ENCODE results near the gene NACC2.

NACC2 gene

DNA sequence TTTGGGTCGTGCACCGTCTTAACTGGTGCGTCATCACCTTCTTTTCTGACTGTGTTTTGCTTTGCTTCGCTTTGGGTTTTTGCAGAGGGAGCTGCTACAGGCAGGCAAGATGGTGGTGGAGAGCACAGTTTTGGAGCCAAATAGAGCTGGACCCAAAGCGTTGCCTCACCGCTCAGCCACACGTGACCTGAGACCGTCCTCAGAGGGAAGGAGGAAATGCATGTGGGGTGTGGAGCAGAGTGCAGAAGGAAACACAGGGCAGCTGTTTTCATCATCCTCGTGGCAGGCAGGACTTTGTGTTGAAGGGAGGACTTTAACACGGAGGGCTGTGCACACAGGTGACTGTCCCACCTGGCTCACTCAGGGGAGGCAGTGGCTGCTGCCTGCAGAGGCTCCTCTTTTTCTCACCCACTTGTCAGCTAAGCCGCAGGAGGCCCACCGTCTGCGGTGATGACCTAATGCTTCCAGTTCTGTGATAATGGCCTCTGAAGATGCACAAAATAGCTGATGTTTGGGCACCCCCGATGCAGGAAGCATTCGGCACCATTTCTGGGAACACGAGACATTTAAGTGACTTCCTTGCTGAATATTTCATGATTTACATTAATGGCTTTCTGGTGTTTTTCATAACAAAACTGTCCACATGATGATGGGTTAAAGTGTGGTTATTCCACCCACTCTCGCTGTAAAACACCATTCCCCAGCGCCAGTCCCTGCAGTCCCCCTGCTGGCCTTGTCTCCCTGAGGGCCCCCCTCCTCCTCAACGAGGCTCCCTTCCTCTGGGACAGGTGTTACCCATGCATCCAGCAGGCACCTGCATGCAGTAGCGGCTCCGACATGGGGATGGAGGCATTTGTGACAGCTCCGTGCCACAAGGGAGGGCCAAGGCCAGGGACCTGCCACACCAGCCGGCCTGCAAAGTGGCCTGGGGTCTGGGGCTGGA is 121.5 kb downstream of the NACC2 start:
- no peak overlapping the region for H3K4me2 ChIP-seq (ENCODE audit: low read depth, low read length, poor library complexity, severe bottlenecking)
- TF ChIP-seq EZH2phosphoT487 (IDR thresholded peaks at IDR 0.05; ENCODE audit: borderline replicate concordance), result no peak
- TF ChIP-seq, protein P1, sequence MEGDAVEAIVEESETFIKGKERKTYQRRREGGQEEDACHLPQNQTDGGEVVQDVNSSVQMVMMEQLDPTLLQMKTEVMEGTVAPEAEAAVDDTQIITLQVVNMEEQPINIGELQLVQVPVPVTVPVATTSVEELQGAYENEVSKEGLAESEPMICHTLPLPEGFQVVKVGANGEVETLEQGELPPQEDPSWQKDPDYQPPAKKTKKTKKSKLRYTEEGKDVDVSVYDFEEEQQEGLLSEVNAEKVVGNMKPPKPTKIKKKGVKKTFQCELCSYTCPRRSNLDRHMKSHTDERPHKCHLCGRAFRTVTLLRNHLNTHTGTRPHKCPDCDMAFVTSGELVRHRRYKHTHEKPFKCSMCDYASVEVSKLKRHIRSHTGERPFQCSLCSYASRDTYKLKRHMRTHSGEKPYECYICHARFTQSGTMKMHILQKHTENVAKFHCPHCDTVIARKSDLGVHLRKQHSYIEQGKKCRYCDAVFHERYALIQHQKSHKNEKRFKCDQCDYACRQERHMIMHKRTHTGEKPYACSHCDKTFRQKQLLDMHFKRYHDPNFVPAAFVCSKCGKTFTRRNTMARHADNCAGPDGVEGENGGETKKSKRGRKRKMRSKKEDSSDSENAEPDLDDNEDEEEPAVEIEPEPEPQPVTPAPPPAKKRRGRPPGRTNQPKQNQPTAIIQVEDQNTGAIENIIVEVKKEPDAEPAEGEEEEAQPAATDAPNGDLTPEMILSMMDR (conservative IDR thresholded peaks at IDR 0.05; ENCODE audit: low read length), result no peak
- no peaks in the 10 kb centered on the region for H3K27me3 ChIP-seq (ENCODE audit: insufficient read depth, low read length, poor library complexity, severe bottlenecking)
- no peaks in the 10 kb centered on the region for H3K9me2 ChIP-seq (replicated peaks; ENCODE audit: low read depth, low read length)
- peaks cover 9% of the 10 kb centered on the region for H3K79me2 ChIP-seq (ENCODE audit: insufficient read depth, low read length)
- H3K4me1 ChIP-seq (ENCODE audit: insufficient read depth, low read length, poor library complexity, severe bottlenecking), result peaks cover 30% of the 10 kb centered on the region
- H3K36me3 ChIP-seq (ENCODE audit: insufficient read depth, low read length), result no peaks in the 10 kb centered on the region
- H3K9me3 ChIP-seq (ENCODE audit: insufficient read depth, low read depth, low read length), result no peaks in the 10 kb centered on the region
- H2AFZ ChIP-seq (ENCODE audit: low read length), result no peak overlapping the region
- H3K4me3 ChIP-seq (ENCODE audit: low read length, poor library complexity, severe bottlenecking), result no peak overlapping the region
- no peak overlapping the region for H3K9ac ChIP-seq (ENCODE audit: low read depth, low read length, poor library complexity, severe bottlenecking)
- H4K20me1 ChIP-seq (ENCODE audit: insufficient read depth, low read length, poor library complexity, severe bottlenecking), result no peaks in the 10 kb centered on the region
- H3F3A ChIP-seq (ENCODE audit: low read depth), result peaks cover 1% of the 10 kb centered on the region

DNA sequence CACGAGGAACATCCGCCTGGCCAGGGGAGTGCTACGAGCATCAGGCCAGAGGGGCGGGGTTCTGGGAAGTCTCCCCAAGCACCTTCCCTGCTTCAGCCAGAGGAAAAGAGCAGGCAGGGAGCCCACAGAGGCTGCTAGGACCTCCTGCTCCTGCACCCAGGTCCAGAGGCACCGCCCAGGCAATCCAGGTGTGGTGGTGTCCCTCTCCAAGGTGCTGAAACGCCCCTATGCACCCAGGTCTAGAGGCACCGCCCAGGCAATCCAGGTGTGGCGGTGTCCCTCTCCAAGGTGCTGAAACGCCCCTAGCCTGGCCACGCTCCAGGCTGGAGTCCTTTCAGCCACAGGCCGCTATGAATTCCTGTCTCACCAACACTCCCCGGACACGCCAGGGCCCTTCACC is 123.2 kb downstream of the NACC2 start:
- Histone ChIP-seq H3F3A (ENCODE audit: low read depth) (no peaks in the 10 kb centered on the region), H3K9me3 (ENCODE audit: insufficient read depth, low read depth, low read length) (no peaks in the 10 kb centered on the region), H4K20me1 (ENCODE audit: insufficient read depth, low read length, poor library complexity, severe bottlenecking) (no peaks in the 10 kb centered on the region), H3K4me1 (ENCODE audit: insufficient read depth, low read length, poor library complexity, severe bottlenecking) (peaks cover 29% of the 10 kb centered on the region), H2AFZ (ENCODE audit: low read length) (no peak overlapping the region), H3K27me3 (ENCODE audit: insufficient read depth, low read length, poor library complexity, severe bottlenecking) (no peaks in the 10 kb centered on the region), H3K9me2 (replicated peaks; ENCODE audit: low read depth, low read length) (no peaks in the 10 kb centered on the region), H3K4me2 (ENCODE audit: low read depth, low read length, poor library complexity, severe bottlenecking) (no peak overlapping the region), H3K4me3 (ENCODE audit: low read length, poor library complexity, severe bottlenecking) (no peak overlapping the region), H3K36me3 (ENCODE audit: insufficient read depth, low read length) (no peaks in the 10 kb centered on the region), H3K9ac (ENCODE audit: low read depth, low read length, poor library complexity, severe bottlenecking) (no peak overlapping the region), H3K79me2 (ENCODE audit: insufficient read depth, low read length) (peaks cover 2% of the 10 kb centered on the region; the same call in 1 of the 2 replicates)
- TF ChIP-seq EZH2phosphoT487 (IDR thresholded peaks at IDR 0.05; ENCODE audit: borderline replicate concordance), result no peak
- TF ChIP-seq, protein P1 (conservative IDR thresholded peaks at IDR 0.05; ENCODE audit: low read length), result no peak

DNA sequence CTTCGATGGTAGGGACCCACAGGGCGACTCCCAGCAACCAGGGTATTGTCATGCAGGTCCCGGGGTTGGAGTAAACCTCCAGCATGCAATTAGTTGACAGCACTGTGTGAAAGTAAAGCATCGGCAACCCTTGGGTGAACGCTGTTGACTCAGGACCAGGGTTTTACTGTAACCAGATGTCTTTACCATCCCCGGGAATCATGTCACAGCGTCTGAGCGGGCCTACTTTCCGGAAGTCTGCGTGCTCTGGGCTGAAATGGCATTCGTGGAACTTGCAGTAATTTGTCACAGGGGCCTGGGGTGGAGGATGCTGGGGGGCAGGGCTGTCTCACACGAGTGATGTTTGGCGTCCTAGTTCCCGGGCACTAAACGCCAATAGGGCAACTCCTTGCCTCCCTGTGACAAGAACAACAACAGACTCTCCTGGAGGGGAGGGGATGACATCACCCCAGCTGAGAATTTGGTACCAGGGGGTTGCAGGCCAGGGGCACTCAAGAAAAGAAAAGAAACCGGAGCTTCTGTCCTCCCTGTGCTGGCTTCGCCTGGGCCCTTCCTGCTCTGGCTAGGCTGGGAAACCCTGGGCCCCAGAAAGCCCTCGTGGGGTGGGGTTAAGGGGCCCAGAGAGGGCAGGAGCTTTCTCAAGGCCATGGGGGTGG is 123.8 kb downstream of the NACC2 start:
- no peak overlapping the region for H3K4me2 ChIP-seq (ENCODE audit: low read depth, low read length, poor library complexity, severe bottlenecking)
- H4K20me1 ChIP-seq (ENCODE audit: insufficient read depth, low read length, poor library complexity, severe bottlenecking), result no peaks in the 10 kb centered on the region
- H3K36me3 ChIP-seq (ENCODE audit: insufficient read depth, low read length), result no peaks in the 10 kb centered on the region
- H3K9ac ChIP-seq (ENCODE audit: low read depth, low read length, poor library complexity, severe bottlenecking), result no peak overlapping the region
- no peaks in the 10 kb centered on the region for H3K27me3 ChIP-seq (ENCODE audit: insufficient read depth, low read length, poor library complexity, severe bottlenecking)
- H2AFZ ChIP-seq (ENCODE audit: low read length), result no peak overlapping the region
- H3K9me3 ChIP-seq (ENCODE audit: insufficient read depth, low read depth, low read length), result no peaks in the 10 kb centered on the region
- no peaks in the 10 kb centered on the region for H3K9me2 ChIP-seq (replicated peaks; ENCODE audit: low read depth, low read length)
- H3K4me1 ChIP-seq (ENCODE audit: insufficient read depth, low read length, poor library complexity, severe bottlenecking), result peaks cover 23% of the 10 kb centered on the region
- H3K4me3 ChIP-seq (ENCODE audit: low read length, poor library complexity, severe bottlenecking), result no peak overlapping the region
- TF ChIP-seq, protein P1 (conservative IDR thresholded peaks at IDR 0.05; ENCODE audit: low read length), result no peak
- no peak for TF ChIP-seq EZH2phosphoT487 (IDR thresholded peaks at IDR 0.05; ENCODE audit: borderline replicate concordance)
- no peaks in the 10 kb centered on the region for H3F3A ChIP-seq (ENCODE audit: low read depth)
- no peaks in the 10 kb centered on the region for H3K79me2 ChIP-seq (ENCODE audit: insufficient read depth, low read length)
